HPDE6-E6E7 (cell line): ENCODE data around the gene NCF4.

Source experiments
- DNase-seq: peaks from one replicate; pipeline ENCODE4 v3.0.0; 2011; ENCODE audit warnings: missing footprints; ENCODE audit errors: extremely low spot score

Gene NCF4

DNA sequence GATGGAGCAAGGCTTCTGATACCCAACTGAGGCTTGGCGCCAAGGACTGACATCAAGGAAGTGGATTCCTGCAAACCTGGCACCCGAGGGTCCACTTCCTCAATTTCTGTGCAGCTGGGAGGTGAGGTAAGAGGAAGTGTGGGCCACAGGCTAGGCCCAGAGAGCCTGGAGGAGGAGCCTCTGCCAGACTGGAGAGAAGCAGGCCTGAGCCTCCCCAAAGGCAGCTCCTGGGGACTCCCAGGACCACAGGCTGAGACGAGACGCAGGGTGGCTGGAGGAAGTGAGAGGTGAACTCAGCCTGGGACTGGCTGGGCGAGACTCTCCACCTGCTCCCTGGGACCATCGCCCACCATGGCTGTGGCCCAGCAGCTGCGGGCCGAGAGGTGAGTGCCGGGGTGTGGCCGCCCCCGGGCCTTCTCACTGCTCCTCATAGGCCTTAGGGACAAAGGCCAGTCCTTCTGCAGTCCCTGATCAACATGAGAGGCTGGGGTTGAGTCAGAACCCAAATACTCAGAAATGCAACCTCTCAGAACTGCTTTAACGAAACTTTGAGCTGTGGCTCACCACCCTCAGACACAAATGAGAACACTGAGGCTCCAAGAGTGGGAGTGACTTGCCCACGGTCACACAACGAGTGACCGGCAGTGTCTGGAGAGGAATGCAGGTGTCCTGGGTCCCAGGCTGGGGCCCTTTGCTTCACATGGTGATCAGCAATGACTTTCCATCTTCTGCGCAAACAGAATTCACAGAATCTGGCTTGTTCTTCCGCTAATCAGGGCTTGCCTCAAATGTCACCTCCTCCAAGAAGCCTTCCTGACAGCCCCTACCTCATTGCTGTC, at the start of gene NCF4:
Gene NCF4 (plus strand): TSS at position 186 of the 839 bp plus-strand sequence. CDS start 166 bp downstream, at position 352.
- DNase-seq: no peak

DNA sequence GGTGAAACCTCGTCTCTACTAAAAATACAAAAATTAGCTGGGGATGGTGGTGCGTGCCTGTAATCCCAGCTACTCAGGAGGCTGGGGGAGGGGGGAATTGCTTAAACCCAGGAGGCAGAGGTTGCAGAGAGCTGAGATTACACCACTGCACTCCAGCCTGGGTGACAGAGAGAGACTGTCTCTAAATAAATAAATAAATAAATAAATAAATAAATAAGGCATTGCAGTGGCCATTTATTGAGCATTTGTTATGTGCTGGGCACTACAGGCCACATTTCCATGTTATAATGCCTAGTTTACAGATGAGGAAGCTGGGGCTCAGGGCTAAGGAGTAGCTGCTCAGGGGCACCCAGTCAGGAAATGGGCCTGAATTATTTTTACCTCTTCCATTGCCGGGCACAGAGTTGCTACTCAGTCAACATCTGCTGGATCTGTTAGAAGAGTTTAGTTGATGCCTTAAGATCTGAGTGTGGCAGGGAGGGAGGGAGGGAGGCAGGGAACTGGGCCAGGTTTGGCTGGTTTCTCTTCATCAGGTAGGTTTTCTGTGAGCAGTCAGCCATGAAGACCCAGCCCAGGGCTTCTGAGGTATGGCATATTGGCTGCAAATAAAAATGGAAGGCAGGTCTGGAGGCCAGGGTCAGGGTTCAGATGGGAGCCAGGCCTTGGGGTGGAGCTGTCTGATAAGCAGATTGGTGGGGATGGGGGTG, 49.6 kb upstream of the NCF4 start:
- DNase-seq: no peak

DNA sequence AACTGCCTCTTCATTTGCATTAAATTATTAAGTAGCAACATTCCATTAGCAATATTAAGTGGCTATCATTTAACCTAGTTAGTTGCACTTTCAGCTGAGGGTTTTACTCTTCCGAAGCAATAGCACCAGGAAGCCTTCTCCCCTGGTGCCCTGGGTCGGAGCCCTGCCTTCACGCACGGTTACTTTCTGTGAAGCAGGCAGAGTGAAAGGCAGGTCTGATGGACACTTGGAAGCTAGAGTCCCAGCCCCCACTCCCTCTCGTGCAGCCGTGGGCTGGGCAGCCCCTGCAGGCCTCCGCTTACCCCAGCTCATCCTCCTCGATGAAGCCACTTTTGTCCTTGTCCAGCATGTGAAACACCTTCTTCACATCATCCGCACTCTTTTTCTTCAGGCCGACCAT, 46.0 kb upstream of the NCF4 start:
- DNase-seq: no peak

DNA sequence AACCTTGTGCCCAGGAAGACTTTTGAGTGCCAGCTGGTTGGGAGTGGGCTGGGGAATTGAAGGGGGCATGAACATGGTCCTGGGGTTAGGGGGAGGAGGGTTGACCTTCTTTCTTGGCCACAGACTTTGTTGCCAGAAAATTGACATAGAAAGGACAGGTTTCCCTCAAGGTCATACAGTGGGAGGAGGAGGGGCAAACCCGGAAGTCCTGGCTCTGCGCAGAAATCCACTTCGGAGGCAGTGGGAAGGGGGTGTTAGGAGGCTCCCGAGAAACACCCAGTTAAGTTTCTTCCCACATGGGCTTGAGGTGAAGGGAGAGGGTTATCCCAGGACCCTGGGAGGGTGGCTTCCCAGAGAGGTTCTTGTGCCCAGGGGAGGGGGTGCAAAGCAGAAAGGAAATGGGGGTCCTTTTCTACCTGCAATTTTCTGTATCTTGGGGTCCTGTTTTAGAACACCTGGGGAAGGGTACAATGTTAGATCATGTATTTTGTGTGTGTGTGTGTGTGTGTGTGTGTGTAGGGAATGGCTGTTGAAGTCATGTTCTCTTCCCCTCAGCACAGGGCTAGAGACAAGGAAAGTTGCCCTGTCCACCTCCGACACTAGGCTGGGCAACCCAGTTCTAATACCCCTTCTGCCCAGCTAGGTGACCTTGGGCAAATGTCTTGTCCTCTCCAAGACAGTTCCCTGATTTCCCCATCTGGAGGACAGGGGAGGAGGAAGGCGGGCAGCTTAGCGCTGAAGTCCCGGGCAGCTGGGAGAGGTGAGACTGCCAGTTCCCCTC, 45.1 kb upstream of the NCF4 start:
- DNase-seq: no peak

DNA sequence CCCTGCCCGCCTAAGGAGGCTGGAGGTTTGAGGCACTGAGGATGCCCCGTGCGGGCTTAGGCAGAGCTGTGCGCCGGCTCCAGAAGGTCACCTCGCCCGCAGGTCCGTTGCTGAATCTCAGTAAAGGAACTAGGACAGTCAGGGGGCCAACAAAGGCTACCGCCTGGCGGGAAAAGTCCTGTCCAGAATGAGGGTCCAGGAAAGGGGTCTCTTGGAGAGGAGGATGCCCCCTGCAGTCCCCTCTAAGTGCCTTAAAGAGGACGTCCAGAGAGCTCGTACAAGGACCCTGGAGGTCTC, 44.5 kb upstream of the NCF4 start:
- DNase-seq: no peak

DNA sequence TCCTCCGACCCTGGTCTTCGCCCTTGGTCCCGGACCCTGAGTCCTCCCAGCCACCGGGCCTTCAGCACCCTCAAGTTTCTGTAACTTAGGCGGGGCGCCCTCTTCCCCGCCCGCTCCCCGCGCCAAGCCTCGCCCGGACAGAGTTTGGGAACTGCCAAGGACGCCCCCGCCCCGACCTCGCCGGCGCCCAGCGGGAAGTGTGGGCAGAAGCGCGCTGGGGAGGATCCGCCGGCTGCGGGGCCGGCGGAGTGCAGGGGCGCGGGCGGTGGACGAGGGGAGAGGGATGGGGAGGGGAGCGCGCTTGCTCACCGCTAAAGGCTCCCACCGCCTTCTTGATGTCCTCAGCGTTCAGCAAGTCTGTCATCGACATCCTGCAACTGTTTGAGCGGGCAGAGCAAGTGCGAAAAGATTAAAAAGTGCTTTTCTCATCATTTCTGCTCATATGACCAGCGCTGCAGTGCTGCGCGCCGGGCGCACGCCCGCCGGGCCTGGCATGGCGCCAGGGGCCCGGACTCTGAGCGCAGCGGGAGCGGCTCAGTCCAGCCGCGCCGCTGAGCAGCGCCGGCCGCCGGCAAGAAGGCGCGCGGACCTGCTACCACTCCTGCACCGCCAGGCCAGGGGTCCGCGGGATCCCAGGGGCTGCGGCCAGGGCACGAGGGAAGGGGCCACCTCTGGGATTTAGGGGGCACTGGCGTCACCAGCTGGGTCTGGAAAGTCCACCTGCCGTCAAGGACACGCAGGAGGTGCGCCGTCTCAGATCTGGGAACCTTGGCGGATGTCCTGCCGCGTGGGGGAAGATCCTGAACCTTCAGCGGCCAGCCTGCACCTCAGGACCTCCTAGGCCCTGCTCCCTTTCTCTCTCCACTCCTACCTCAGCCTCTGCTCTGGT, 43.9 kb upstream of the NCF4 start, which contains the start of gene PVALB:
Gene PVALB (minus strand): TSS at position 400 of the 889 bp plus-strand sequence. CDS start 30 bp downstream, at position 370.
- no peak for DNase-seq

DNA sequence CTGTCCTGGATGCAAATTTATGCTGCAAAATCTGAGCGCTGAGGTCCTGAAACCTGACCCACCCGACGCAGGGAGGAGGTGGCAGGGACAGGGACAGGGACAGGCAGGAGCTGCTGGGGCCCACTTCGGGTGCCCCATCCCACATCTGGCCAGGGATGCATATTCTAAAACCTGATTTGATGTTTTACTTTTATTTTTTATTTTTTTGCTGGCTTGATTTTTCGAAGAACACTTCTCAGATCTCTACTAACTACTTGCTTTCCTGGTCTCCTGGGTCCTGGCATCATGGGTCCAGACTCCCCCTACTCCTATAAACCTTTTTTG, 43.3 kb upstream of the NCF4 start:
- no peak for DNase-seq

DNA sequence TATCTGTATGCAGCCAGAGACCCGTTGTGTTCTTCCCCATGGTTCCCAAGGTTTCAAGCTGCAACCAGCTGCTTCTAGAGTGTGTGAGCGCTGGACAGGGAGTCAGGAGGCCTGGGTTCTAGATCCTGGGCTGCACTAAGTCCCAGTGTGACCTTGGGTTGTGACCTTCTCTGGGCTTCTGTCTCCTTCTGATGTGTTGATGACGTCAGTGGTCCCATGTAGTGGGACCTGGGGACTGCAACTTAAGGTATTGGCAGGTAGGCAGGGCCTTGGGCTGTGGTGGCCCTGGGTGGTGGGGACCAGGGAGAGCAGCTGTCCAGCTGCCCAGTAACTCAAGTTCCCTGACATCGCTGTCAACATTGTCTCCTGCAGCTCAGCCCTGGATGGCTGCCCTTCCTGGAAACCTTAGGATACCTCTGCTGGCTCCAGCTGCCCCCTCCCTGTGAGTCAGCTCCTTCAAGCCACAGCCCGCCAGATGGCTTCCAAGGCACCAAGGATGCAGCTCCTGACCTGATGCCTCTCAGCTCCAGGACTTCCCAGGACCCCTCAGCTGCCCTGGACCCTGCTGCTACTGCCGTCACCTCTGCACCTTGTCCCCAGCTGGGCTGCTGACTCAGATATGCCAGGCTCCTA, 42.7 kb upstream of the NCF4 start:
- DNase-seq: no peak

DNA sequence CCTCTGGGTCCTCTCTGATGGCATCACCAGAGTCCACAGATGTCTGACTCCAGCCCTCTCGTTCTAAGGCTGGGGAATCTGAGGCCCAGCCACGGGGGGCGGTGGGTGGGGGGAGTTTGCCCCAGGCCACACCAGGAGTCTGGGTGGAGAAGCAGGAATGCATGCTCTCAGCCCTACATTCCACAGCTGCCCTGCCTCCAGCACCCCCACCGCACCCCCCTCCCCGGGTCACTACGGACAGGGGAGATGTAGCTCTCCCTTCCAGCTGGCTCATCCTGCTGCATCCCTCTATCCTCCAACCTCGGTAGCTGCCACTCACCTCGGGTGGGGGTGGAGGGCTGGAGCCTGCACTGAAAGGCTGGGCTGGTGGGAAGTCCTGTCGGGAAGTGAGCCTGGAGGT, 41.7 kb upstream of the NCF4 start:
- DNase-seq: no peak

DNA sequence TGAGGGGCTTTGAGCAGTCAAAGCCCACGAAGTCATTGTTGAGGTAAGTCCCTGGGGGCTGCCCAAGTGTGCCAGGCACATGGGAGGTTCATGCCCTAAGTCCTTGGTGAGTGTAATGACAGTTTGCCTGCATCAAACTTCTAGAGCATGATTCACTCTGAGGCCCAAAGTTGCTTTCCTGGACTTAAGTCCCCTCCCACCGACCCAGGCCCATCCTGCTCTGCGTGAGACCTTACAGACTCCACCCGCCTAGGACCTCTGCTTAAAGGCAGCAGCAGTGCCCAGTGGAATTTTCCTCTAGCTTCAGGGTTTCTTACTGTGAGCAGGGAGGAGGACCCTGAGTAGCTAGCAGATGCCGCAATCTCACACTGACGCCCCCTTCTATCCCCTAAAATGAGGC, 38.2 kb upstream of the NCF4 start:
- no peak for DNase-seq

DNA sequence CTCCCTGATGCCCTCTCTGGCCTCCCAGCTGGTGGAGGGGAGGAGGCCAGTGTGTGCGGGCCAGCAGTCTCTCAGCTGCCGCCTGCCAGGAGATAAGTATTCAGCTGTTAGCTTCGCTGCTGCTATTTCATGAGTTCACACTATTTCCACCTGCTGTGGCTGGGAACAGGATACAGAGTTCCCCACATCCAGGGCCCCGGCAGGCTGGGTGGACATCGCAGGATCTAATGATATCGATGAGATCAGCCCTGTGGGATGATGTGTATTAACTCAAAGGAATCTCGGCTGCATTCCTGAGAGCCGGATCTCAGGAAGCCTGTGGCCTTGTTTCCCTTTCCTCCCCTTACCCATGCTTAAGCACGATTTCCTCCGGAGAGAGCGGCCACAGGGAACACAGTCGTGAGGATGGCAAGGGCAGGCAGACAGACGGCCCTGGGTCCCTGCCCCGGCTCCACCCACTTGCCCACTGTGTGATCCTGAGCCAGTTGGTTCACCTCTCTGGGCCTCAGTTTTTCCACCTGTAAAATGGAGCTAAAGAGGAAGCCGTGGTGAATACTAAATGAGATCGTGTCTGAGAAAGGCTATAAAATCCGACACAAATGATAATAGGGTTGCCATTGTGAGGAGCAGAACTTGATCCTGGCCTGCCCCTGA, 37.5 kb upstream of the NCF4 start:
- DNase-seq: no peak

DNA sequence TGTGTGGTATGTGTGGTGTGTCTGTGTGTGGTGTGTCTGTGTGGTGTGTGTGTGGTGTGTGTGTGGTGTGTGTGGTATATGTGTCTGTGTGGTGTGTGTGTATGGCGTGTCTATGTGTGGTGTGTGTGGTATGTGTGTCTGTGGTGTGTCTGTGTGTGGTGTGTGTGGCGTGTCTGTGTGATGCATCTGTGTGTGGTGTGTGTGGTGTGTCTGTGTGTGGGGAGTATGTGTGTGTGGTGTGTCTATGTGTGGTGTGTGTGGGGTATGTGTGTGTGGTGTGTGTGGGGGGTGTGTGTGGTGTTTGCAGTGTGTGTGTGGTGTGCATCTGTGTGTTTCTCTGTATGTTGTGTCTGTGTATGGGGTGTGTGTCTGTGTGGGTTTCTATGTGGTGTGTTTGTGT, 36.2 kb upstream of the NCF4 start:
- no peak for DNase-seq

DNA sequence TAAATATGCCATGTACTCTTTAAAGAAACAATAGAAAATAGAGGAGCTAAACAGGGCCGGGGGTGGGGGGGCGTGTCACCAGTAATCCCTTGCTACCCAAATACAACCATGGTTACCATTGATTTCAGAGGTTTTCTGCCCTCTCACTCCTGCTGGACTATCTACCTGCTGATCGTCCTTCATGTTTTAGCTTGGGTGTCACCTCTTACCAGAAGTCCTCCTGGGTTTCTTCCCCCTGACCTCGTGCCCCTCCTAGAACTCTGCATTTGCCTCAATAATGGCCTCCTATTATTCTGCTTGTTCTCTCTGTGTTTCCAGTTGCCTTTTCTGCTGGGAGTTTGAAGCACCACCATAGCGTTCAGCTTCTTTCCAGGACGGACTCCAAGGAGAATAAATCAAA, 34.5 kb upstream of the NCF4 start:
- no peak for DNase-seq

DNA sequence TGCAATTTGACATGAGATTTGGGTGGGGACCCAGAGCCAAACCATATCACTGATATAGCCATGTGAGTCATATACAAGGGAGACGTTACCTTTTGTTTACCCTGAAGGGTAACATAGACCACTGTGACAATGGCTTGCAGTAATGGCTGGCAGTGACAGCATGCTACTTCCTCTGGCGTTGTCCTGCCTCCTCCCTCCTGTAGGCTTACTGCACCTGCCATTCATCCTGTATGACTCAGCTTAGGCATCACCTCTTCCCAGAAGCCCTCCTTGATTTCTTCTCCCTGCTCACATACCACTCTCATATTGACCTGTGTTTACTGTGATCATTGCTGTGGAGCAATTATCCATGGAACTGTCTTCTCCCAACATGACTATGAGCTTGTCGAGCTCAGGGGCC, 32.0 kb upstream of the NCF4 start:
- no peak for DNase-seq

DNA sequence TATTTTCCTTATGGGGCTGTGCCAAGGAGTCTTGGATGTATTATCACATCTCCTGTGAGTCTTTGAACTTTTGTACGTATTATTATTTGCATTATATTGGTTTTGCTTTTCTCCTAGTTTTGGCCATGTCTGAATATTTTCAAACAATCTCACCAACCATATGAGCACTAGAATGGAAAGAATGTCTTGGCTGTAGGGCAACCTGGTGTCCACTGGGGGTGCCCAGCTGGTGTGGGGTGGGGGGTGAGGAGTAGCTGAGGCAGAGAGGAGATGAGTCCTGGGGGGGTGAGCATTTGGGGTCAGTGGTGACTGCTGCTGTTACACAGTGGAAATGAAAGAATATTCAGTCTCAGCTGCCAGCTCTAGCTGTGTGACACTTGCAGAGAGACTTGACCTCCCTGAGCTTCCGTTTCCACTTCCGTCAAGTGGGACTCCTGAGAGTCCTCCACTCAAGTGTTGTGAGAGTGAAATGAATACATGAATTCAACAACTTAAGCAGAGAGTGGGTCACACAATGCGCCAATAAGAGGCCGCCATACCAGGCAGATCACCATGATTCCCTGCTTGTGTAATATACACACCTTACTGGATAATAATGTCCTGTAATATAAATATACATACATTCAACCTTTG, 31.3 kb upstream of the NCF4 start:
- no peak for DNase-seq

DNA sequence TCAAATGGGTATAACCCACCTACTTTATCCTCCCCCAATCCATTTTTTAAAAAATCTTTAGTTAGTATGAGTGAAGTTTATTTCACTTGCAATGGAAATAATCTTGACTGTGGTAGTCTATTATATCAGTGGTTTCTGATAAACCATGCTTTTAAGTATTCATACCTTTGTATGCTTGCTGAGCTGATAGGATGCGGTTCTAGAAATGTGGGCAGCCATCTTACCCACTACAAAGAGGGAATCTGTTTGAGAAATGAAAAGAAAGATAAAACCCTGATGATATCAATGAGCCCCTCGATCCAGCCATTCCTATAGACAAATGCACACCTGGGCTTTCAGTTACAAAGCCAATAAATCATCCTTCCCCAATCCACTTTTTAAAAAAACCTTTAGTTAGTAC, 30.2 kb upstream of the NCF4 start:
- DNase-seq: no peak

DNA sequence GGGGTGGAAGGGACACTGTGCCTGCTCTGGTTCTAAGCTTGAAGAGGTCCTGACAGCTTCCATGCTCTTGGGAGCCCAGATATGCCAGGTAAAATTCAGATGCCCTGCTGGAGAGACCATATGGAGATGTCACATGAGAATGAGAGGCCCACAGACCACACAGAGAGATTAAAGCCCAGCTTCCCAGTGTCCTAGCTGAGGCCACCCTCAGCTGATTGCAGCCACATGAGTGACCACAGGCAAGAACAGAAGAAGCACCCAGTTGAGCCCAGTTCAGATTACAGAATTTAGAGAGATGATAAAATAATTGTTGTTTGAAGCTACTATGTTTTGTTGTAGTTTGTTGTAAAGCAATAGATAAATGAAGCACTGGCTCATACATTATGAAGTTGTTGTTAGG, 29.6 kb upstream of the NCF4 start:
- no peak for DNase-seq

DNA sequence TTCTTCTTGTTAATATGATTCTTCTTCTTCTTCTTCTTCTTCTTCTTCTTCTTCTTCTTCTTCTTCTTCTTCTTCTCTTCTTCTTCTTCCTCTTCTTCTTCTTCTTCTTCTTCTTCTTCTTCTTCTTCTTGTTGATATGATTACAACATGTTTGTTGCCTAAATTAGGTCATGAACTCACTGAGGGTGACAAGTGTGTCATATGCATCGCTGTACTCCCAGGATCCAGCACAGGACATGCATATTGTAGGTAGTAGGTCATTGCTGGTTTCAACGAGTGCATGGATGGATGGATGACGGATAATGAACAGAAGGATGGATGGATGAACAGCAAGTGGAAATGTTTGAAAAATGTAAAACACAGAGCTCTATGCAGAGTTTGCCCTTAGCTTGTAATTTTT, 29.1 kb upstream of the NCF4 start:
- no peak for DNase-seq

DNA sequence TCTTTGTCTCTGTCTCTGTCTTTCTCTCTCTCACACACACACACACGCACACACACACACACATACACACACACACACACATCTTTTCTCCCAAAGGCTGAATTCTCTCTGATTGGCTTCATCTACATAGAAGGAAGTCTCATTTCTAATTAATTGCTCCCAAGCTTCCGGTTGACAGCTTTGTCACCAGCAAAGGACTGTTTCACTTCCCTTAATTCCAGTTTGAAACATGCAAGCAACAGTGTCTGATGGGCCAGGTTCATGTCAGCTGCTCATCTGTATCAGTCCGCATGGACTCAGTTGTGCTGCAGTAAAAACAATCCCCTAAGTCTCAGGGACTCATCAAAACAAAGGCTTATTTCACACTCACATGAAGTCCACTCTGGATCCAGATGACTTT, 27.7 kb upstream of the NCF4 start:
- no peak for DNase-seq

DNA sequence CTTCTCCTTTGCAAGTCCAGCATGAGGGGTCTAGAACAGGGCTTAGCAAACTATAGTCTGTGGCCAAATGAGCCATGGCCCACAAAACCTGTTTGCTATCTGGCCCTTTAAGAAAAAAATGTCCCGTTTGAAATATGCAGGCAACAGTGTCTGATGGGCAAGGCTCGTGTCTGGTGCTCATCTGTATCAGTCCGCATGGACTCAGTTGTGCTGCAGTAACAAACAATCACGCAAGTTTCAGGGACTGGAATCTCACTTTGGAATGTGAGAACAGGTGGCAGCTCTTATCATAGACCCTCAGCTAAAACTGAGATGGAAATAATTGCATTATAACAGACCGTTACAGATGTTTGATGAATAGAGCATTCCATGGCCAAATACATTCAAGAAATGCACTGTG, 24.9 kb upstream of the NCF4 start:
- no peak for DNase-seq
